B cell (primary cell): ENCODE data around the gene STH. TPM values are rescaled to one million over a fixed set of nuclear protein-coding genes. Genes with fewer than 3 reads are reported as not detected.

ENCODE experiments used
- ATAC-seq: fragments of 200-7000 bp; cut with Tn5 transposase; one replicate; pipeline ENCODE4 v1.10.0; 2021; ENCODE audit warnings: low read depth, mild to moderate bottlenecking, moderate number of reproducible peaks, moderate library complexity
- CTCF ChIA-PET: fragments of 350-600 bp; sonication (Branson Sonifier 250); formaldehyde crosslinking; loops from one replicate; lab custom pipeline; 2021; ENCODE audit warnings: antibody characterized with exemption, inconsistent platforms; lab: Charles Lee
- POLR2A ChIA-PET: fragments of 350-600 bp; sonication (Branson Sonifier 250); formaldehyde crosslinking; loops from one replicate; lab custom pipeline; 2021; ENCODE audit warnings: antibody characterized with exemption; lab: Charles Lee
- DNase-seq: peaks from one replicate; pipeline ENCODE4 v3.0.0; 2013
- H2AFZ ChIP-seq: 2 replicates; pipeline ENCODE4 v1.6.1; 2012; ENCODE audit warnings: mild to moderate bottlenecking, low read depth, low read length; ENCODE audit not compliant: insufficient read depth, poor library complexity, severe bottlenecking
- H3K27ac ChIP-seq, 2 donors: 1 replicate in 1 of 2; 2 replicates in 1 of 2; pipeline ENCODE4 v1.5.1; 2012 to 2013; ENCODE audit warnings: low read length in 2 of 2, mild to moderate bottlenecking in 2 of 2, moderate library complexity in 1 of 2
- H3K27me3 ChIP-seq, 4 experiments: fragments of 200-600 bp in 1 of 4; sonication (generic) in 1 of 4; replicated peaks in 1 of 4; 1 replicate in 2 of 4; 2 replicates in 2 of 4; pipeline versions ENCODE4 v1.6.1 to v1.7.0; 2013 to 2016; ENCODE audit warnings: low read length in 3 of 4, mild to moderate bottlenecking in 2 of 4, mixed read lengths in 1 of 4, moderate library complexity in 1 of 4; ENCODE audit not compliant: insufficient read depth in 4 of 4, control insufficient read depth in 3 of 4; ENCODE audit errors: control extremely low read depth in 1 of 4
- H3K36me3 ChIP-seq, 2 experiments: replicated peaks in 1 of 2; 1 replicate in 1 of 2; 2 replicates in 1 of 2; pipeline versions ENCODE4 v1.6.1 to v1.7.1; 2013; ENCODE audit warnings: low read length in 1 of 2; ENCODE audit not compliant: insufficient read depth in 2 of 2, control insufficient read depth in 1 of 2; ENCODE audit errors: control extremely low read depth in 1 of 2, extremely low read depth in 1 of 2
- H3K4me1 ChIP-seq, 2 donors: fragments of 200-600 bp in 1 of 2; sonication (generic) in 1 of 2; 1 replicate in 1 of 2; 2 replicates in 1 of 2; pipeline versions ENCODE4 v1.5.1 to v1.6.1; 2013 to 2017; ENCODE audit warnings: low read length in 2 of 2; ENCODE audit not compliant: control insufficient read depth in 2 of 2, insufficient read depth in 2 of 2
- H3K4me2 ChIP-seq: replicated peaks from 2 replicates; pipeline ENCODE3; 2012; ENCODE audit warnings: mild to moderate bottlenecking, low read depth, low read length; ENCODE audit not compliant: poor library complexity, severe bottlenecking
- H3K4me3 ChIP-seq, 5 experiments: fragments of 200-600 bp in 1 of 5; sonication (generic) in 1 of 5; 1 replicate in 3 of 5; 2 replicates in 2 of 5; pipeline versions ENCODE4 v1.5.1 to v1.7.0; 2011 to 2016; ENCODE audit warnings: low read length in 4 of 5, mild to moderate bottlenecking in 4 of 5, low read depth in 2 of 5, control low read depth in 1 of 5, moderate library complexity in 1 of 5; ENCODE audit not compliant: insufficient read depth in 1 of 5; ENCODE audit errors: control extremely low read depth in 1 of 5, extremely low read depth in 1 of 5
- H3K79me2 ChIP-seq: fragments of 200-600 bp; sonication (generic); one replicate; pipeline ENCODE4 v1.6.0; 2016; ENCODE audit warnings: low read length; ENCODE audit not compliant: control insufficient read depth, insufficient read depth
- H3K9ac ChIP-seq: fragments of 200-600 bp; sonication (generic); 2 replicates; pipeline ENCODE4 v1.6.1; 2017; ENCODE audit warnings: mild to moderate bottlenecking, low read length, moderate library complexity
- H3K9me3 ChIP-seq, 3 donors: one replicate each; pipeline versions ENCODE4 v1.6.1 to v1.7.1; 2013; ENCODE audit warnings: low read length in 2 of 3; ENCODE audit not compliant: control insufficient read depth in 2 of 3, insufficient read depth in 1 of 3; ENCODE audit errors: control extremely low read depth in 1 of 3
- H4K20me1 ChIP-seq: 2 replicates; pipeline ENCODE4 v1.6.0; 2012; ENCODE audit warnings: mild to moderate bottlenecking, low read length; ENCODE audit not compliant: insufficient read depth, control insufficient read depth, poor library complexity, severe bottlenecking
- H3K27ac Mint-ChIP-seq: one replicate; pipeline ENCODE4 v1.8.0; 2021; ENCODE audit warnings: mixed read lengths
- H3K27me3 Mint-ChIP-seq: one replicate; pipeline ENCODE4 v1.8.0; 2021; ENCODE audit warnings: mixed read lengths
- H3K4me1 Mint-ChIP-seq: one replicate; pipeline ENCODE4 v1.8.0; 2021; ENCODE audit warnings: mixed read lengths
- H3K4me3 Mint-ChIP-seq: one replicate; pipeline ENCODE4 v1.8.0; 2021; ENCODE audit warnings: mixed read lengths
- H3K9me3 Mint-ChIP-seq: one replicate; pipeline ENCODE4 v1.8.0; 2022; ENCODE audit warnings: mixed read lengths; ENCODE audit not compliant: insufficient read depth
- EZH2 ChIP-seq: IDR thresholded peaks from 2 replicates; pipeline ENCODE4 v1.6.1; 2012; ENCODE audit warnings: borderline replicate concordance, low read depth, mild to moderate bottlenecking, moderate library complexity, low read length; ENCODE audit not compliant: insufficient read depth, poor library complexity, severe bottlenecking
- WGBS: methylation state at CpG from one replicate; pipeline ENCODE4 v1.1.5; 2013; ENCODE audit warnings: missing lambda C conversion rate; ENCODE audit not compliant: insufficient coverage; 5-methylcytosine and 5-hydroxymethylcytosine counted together
- intact Hi-C: fragments of 100-400 bp; cut with micrococcal nuclease; formaldehyde crosslinking; loops from one replicate; pipeline ENCODE4 v1.10.0; 2022
- polyA plus RNA-seq: library from polyadenylated mRNA; depleted of rRNA; stranded (reverse); fragments of >200 nt; gene quantifications from 2 replicates; pipeline ENCODE4 v1.2.3, GENCODE V29; 2012
- total RNA-seq, 2 donors: library from RNA; stranded (reverse); fragments of 120-200 nt in 1 of 2; gene quantifications; 1 replicate in 1 of 2; 2 replicates in 1 of 2; pipeline versions ENCODE4 v1.2.3 to v1.2.4, GENCODE V29; 2013 to 2022
- TF ChIP-seq, protein P1 (sequence below): fragments of 200-600 bp; IDR thresholded peaks from one replicate; pipeline ENCODE4 v1.8.0; 2022; ENCODE audit warnings: antibody characterized with exemption, mild to moderate bottlenecking

STH gene
- total and polyA plus RNA-seq, 2 donors (not counting 1 experiment from before 2014, with no cell fraction given): not detected

- no peak overlapping the region for H3K4me3 Mint-ChIP-seq
- Histone ChIP-seq H3K9ac (no peak overlapping the region), H3K4me1 (peaks cover 0 to 3% of the 10 kb centered on the region in 2 donors), H3K4me3 (no peak overlapping the region), H3K27me3 (no peaks in the 10 kb centered on the region), H3K36me3 (no peaks in the 10 kb centered on the region), H2AFZ (no peak overlapping the region), H3K79me2 (no peaks in the 10 kb centered on the region), H3K4me2 (no peak overlapping the region), H3K9me3 (no peaks in the 10 kb centered on the region), H4K20me1 (no peaks in the 10 kb centered on the region), H3K27ac (no peak overlapping the region)
- ChIA-PET POLR2A (no interaction called here), CTCF (no interaction called here)
- peaks cover 4% of the 10 kb centered on the region for H3K27me3 Mint-ChIP-seq
- DNase-seq (no peak), ATAC-seq (no peak)
- TF ChIP-seq, protein P1, sequence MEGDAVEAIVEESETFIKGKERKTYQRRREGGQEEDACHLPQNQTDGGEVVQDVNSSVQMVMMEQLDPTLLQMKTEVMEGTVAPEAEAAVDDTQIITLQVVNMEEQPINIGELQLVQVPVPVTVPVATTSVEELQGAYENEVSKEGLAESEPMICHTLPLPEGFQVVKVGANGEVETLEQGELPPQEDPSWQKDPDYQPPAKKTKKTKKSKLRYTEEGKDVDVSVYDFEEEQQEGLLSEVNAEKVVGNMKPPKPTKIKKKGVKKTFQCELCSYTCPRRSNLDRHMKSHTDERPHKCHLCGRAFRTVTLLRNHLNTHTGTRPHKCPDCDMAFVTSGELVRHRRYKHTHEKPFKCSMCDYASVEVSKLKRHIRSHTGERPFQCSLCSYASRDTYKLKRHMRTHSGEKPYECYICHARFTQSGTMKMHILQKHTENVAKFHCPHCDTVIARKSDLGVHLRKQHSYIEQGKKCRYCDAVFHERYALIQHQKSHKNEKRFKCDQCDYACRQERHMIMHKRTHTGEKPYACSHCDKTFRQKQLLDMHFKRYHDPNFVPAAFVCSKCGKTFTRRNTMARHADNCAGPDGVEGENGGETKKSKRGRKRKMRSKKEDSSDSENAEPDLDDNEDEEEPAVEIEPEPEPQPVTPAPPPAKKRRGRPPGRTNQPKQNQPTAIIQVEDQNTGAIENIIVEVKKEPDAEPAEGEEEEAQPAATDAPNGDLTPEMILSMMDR: no peak
- TF ChIP-seq EZH2: no peak
- no peak overlapping the region for H3K27ac Mint-ChIP-seq
- 80% methylated on average over 4 of the region's 7 CpGs for WGBS
- intact Hi-C loops: no loop called here
- no peaks in the 10 kb centered on the region for H3K9me3 Mint-ChIP-seq
- H3K4me1 Mint-ChIP-seq: peaks cover 2% of the 10 kb centered on the region
Observed at GRCh38 chr17:45981306-45981705, 17.7 kb upstream of the STH start.

GRCh38 chr17:45982791-45983613, 16.0 kb upstream of the STH start:
- TF ChIP-seq, protein P1: no peak
- no peak for TF ChIP-seq EZH2
- no peak overlapping the region for H3K27ac Mint-ChIP-seq
- peaks cover 4% of the 10 kb centered on the region for H3K27me3 Mint-ChIP-seq
- Histone ChIP-seq H3K9ac (no peak overlapping the region), H3K4me2 (no peak overlapping the region), H4K20me1 (no peaks in the 10 kb centered on the region), H3K79me2 (no peaks in the 10 kb centered on the region), H3K36me3 (no peaks in the 10 kb centered on the region), H3K4me1 (no peaks in the 10 kb centered on the region), H3K4me3 (no peak overlapping the region), H2AFZ (no peak overlapping the region), H3K9me3 (no peaks in the 10 kb centered on the region), H3K27ac (no peak overlapping the region), H3K27me3 (no peaks in the 10 kb centered on the region)
- H3K4me3 Mint-ChIP-seq: no peak overlapping the region
- ChIA-PET CTCF (no interaction called here), POLR2A (no interaction called here)
- H3K9me3 Mint-ChIP-seq: no peaks in the 10 kb centered on the region
- DNase-seq (no peak), ATAC-seq (no peak)
- H3K4me1 Mint-ChIP-seq: no peaks in the 10 kb centered on the region
- 96% methylated on average over 34 of the region's 41 CpGs for WGBS
- intact Hi-C loops: no loop called here
